Measurements from ENCODE around the gene CACNB1.
"Not testable (repeated sequence)": the region's sequence is repeated elsewhere in the genome, so short reads cannot be mapped to it uniquely, and the experiment has no call there.

The CACNB1 gene

DNA sequence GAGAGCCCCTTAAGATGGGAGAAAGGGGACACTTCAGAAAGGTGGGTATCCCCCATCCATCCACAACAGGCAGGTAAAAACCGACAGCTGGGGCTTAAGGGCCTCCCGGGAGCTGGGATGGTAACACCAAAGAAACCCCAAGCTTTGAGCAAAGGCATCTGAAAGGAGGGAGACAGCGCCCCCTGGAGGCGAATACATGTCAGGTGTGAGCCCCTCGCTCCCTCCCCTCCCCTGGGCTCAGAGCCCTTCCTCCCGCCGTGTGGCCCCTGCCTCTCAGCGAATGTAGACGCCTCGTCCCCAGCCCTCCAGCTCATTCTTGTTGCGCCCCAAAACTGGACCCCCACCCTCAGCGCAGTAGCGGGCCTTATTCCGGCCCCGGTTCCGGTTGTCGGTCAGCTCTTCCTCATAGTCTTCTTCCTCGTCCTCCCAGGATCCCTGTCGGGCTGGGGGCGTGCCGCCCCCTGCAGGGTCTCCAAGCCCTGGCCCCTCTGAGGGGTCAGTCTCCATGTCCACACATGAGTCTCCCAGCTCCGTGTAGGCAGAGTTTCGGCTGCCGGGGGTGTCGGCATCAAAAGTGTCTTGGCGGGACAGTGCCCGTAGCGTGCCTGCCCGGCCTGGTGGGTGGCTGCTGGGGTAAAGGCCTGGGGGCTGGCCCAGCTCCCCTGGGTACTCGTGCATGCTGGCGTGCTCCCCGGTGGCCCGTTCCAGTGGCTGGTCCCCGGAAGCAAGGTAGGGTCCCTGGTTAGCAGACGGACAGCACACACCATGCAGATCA is 22.4 kb downstream of the CACNB1 start:
- DNase-seq (ENCODE audit: low read depth in 2 of 2): peak in 1 of 2 experiments; percentile 35

- no peak for DNase-seq (ENCODE audit: low read depth in 2 of 2)
Observed at GRCh38 chr17:39173526-39174274, 23.8 kb downstream of the CACNB1 start.

- DNase-seq (ENCODE audit: low read depth in 2 of 2): no peak
Observed at GRCh38 chr17:39173080-39173479, 24.4 kb downstream of the CACNB1 start.

DNA sequence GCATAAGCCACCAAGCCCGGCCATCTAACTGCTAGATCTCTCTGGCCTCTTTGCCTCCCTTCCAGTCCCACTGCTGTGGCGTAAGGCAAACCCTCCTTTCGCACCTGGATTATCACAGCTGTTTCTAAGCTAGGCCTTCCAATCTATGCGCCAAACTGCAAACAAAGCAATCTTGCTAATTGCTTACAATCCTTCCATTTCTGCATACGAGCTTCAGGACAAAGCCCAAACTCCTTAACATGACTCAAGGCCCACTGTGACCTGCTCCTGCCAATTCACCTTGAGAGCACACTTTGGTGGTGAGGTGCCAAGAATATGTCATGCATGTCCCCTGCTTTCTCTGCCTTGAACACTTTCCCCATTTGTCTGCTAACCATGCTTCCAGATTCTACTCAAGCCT is 25.5 kb downstream of the CACNB1 start:
- no peak for DNase-seq (ENCODE audit: low read depth in 2 of 2)

DNA sequence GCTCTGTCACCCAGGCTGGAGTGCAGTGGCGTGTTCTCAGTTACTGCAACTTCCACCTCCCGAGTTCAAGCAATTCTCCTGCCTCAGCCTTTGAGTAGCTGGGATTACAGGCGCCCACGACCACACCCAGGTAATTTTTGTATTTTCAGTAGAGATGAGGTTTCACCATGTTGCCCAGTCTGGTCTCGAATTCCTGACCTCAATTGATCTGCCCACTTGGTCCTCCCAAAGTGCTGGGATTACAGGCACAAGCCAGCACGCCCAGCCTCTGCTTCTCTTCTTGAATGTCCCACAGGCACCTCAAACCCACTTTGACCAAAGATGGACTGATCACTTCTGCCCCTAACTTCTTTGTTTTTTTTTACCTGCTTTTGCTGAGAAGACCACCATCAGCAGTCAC is 26.9 kb downstream of the CACNB1 start:
- DNase-seq (ENCODE audit: low read depth in 2 of 2): no peak

DNA sequence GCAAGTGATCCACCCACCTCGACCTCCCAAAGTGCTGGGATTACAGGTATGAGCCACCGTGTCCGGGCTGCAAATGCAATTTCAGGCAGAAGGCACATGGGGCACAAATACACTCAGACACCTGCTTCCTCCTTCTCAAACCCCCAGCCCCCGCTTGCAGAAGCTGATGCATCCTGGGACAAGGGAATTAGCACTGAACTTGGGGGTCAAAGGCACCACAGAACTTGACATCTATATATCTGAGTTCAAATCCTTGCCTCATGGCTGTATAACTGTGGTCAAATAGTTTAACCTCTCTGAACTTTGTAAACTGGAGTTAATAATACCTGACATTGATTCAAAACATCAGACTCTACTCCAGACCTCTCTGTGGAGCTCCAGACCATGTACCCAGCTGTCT is 27.4 kb downstream of the CACNB1 start:
- no peak for DNase-seq (ENCODE audit: low read depth in 2 of 2)

DNA sequence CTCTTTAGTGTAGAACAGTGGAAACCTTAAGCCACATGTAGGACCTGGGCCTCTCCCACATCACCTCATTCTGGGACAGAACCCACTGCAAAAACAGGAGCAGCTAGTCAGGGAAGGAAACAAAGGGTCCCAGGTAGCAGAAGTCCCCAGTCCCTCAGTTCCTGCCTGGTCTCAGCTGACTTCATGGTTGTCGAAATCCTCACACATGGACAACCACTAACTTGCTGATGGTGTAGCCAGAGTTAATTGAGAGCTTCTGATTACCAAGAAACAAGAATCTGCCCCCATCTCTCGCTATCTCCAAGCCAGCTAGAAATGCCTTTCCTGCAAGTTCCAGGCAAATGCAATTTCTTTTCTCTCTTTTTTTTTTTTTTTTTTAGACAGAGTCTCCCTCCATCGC is 28.0 kb downstream of the CACNB1 start:
- no peak for DNase-seq (ENCODE audit: low read depth in 2 of 2)

DNA sequence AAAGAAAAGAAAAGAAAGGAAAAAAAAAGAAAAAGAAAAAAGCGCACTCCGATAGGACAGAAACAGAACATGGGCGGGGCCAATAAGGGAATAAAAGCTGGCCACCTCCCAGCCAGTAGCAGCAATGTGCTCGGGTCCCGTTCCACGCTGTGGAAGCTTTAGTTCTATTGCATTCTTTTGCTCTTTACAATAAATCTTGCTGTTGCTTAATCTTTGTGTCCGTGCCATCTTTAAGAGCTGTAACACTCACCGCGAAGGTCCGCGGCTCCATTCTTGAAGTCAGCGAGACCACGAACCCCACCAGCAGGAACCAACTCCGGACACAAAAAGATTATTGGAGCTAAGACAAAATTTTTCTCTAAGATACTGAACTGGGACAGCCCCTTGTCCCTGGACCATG is 28.4 kb downstream of the CACNB1 start:
- no peak for DNase-seq (ENCODE audit: low read depth in 2 of 2)

DNA sequence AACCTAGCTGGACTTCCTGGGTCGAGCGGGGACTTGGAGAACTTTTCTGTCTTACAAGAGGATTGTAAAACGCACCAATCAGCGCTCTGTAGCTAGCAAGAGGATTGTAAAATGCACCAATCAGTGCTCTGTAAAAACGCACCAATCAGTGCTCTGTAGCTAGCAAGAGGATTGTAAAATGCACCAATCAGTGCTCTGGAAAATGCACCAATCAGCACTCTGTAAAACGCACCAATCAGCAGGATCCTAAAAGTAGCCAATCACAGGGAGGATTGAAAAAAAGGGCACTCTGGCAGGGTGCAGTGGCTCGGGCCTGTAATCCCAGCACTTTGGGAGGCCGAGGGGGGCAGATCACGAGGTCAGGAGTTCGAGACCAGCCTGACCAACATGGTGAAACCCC is 29.0 kb downstream of the CACNB1 start:
- not testable (repeated sequence) for DNase-seq (ENCODE audit: low read depth in 2 of 2)

GRCh38 chr17:39167476-39167875 is 30.0 kb downstream of the CACNB1 start:
- DNase-seq (ENCODE audit: low read depth in 2 of 2): no peak

- DNase-seq (ENCODE audit: low read depth in 2 of 2): no peak
Observed at GRCh38 chr17:39166437-39167335, 30.8 kb downstream of the CACNB1 start.

DNA sequence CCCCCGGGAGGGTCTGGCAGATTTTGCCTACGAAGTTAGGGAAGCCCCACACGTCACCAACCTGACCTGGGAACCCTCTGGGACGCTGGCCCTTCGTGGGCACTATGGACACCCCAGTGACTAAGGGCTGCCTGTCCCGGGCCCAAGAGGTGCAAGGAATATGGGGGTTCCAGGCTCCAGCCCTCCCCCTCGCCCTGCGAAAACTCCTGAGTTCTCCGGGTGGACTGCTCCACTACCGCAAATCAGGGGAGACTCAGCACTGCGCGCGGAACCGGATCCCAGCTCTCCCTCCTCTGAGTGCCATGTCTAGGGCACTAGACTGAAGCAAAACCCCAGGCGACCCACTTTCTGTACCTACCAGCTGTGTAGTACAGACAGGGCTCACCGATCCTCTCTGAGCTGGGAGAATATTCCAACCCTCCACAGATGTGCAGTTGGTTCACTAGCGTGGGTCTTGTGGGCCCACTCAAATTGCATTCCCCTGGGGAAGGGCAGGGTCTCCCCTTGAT is 31.6 kb downstream of the CACNB1 start, which contains the start of gene ARL5C:
Gene ARL5C (minus strand): TSS at position 321 of the 509 bp plus-strand sequence. CDS start 401 bp downstream, outside the sequence.
- DNase-seq (ENCODE audit: low read depth in 2 of 2): no peak

GRCh38 chr17:39165178-39165840 is 32.2 kb downstream of the CACNB1 start:
- DNase-seq (ENCODE audit: low read depth in 2 of 2): no peak

DNA sequence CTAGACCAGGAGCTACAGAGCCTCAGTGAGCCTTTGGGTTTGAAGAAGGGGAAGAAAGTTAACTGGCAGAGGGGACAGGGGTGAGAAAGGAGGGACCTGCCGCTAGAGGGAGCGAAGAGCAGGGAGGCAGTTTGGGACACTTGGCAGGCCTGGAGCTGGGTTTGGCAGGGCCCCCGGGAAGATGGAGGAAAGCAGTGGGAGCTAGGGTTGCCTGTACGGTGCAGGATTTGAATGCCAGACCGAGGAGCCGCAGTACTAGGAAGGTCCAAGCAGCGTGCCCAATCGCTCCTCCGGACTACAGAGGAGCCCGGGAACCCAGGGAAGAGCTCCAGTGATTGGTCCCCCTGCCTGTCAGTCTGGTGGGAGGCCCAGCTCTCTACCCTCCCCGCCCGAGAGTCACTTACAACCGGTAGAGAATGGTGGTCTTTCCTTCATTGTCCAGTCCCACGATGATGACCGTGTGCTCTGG is 32.8 kb downstream of the CACNB1 start:
- peak; percentile 90 to 91 for DNase-seq (ENCODE audit: low read depth in 2 of 2)

- DNase-seq (ENCODE audit: low read depth in 2 of 2): no peak
Observed at GRCh38 chr17:39161962-39162361, 35.5 kb downstream of the CACNB1 start.

- no peak for DNase-seq (ENCODE audit: low read depth in 2 of 2)
Observed at GRCh38 chr17:39158623-39159022, 38.8 kb downstream of the CACNB1 start.

- no peak for DNase-seq (ENCODE audit: low read depth in 2 of 2)
Observed at GRCh38 chr17:39156491-39156890, 41.0 kb downstream of the CACNB1 start.

- no peak for DNase-seq (ENCODE audit: low read depth in 2 of 2)
Observed at GRCh38 chr17:39155654-39156053, 41.8 kb downstream of the CACNB1 start.

DNA sequence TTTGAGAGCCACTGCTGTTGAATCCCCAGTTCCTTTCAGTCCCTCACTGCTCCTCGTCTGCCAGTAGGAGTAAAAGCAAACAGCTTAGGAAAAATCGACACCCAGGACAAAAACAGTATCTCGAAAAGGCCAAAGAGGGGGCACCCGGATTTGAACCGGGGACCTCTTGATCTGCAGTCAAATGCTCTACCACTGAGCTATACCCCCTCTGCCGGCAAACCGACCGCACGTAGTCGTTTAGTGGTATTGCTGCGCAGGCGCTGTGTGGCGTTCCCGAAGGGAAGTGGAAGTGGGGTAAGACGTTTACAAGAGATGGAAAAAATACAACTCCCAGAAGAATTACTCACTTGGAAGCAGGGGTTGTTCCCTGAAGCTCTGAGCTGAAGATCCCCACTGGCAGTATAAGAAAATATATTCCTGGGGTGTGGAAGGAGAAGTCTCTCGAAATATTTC is 43.8 kb downstream of the CACNB1 start:
- peak; percentile 73 to 76 for DNase-seq (ENCODE audit: low read depth in 2 of 2)

DNA sequence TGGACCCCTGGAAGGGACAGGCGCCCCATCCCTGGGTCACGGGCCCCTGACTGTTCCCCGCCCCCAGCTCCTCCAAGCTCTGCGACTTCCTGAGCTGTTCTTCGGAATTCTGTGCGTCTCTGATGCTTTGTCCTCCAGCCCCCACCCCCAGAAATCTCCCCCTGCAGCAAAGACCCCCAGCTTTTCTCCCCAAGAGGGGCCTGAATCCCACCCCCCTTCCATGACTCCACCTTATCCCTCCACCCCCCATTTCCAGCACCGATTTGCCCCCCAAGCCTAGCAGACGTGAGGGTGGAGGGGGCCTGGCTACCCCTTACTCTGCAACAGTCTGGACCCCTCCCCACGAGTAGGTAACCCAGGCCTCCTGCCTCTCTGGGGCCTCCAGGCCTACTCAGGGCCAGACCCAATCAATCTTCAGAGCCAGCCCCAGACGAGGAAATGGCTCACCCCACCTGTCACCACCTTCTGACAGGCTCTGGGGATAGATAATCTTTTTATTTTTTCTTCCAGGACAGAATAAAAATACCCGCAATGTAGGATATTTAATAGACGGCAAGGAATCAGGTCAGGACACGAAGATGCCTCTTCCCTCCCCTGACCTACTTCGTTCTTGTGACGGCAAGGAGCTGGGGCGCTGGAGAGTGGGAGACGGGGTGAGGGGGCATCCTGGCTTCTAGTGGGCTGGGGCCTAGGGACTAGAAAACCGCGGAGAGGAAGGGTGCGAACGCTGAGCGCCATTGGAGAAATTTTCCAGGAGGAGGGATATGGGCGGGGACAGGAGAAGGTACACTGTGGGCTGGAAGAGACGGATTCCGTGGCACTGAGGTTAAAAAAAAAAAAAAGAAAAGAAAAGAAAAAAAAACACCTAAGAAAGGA is 45.3 kb downstream of the CACNB1 start:
- no peak for DNase-seq (ENCODE audit: low read depth in 2 of 2)

Data from fibroblast of skin of left quadriceps (primary cell).